SH-SY5Y (cell line): ENCODE data around the gene NVL.

Source experiments
- GATA2 ChIP-seq: IDR thresholded peaks from 2 replicates; pipeline ENCODE4 v1.6.1; 2011; ENCODE audit warnings: mild to moderate bottlenecking, low read depth, low read length
- GATA3 ChIP-seq: IDR thresholded peaks from 2 replicates; pipeline ENCODE4 v1.6.1; 2011; ENCODE audit warnings: low read depth, mild to moderate bottlenecking, low read length, moderate library complexity

DNA sequence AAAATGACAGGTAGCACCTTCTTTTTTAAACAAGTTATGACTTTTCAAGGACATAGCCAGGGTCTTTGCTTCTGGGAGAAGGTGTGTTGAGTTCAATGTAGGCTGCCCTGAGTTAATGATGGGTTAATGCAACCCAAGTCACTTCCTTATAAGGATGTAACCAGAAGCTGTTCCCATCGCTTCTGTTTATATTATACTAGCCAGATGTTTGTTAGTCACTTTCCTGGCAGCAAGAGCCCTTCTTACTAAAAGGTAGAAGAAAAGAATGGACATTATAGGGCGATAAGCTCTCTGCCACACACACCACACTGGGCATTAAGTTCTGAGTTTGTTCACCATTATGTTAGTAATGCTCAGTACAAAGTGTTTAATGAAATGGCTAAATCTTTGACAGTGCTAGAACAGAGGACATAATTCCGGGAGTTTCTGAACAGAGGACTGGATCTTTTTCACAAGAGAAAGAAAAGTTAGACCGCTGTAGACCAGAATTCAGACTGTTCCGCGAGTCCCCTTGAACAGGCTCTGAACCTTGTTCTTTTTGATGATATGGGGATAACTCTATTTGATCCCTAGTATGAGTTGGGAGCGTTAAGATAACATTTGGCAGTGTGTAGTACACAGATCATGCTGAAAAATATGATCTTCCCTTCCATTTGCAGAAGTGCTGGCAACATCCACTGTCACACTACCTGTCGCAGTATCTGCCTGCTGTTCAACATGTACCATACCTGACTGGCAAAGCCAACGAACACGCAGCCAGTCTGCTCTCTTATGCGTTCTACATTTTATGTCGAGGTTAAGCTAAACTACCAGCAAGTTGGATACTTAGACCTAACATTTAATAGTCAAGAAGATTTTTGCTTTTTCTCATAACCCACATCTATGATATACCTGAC is 105.9 kb downstream of the NVL start:
- TF ChIP-seq GATA3 (no peak), GATA2 (no peak)
